CD4-positive, alpha-beta T cell (primary cell): ENCODE results near the gene KCND3. TPM values are rescaled to one million over a fixed set of nuclear protein-coding genes. Genes with fewer than 3 reads are reported as not detected.

Experiments used
- ATAC-seq: fragments of 200-7000 bp; cut with Tn5 transposase; one replicate; pipeline ENCODE4 v1.10.0; 2022; ENCODE audit warnings: mild to moderate bottlenecking; ENCODE audit not compliant: poor library complexity
- CTCF ChIA-PET: fragments of 350-600 bp; sonication (Branson Sonifier 250); formaldehyde crosslinking; loops from one replicate; lab custom pipeline; 2021; ENCODE audit warnings: antibody characterized with exemption, inconsistent platforms; lab: Charles Lee
- POLR2A ChIA-PET: fragments of 350-600 bp; sonication (Branson Sonifier 250); formaldehyde crosslinking; loops from one replicate; lab custom pipeline; 2021; ENCODE audit warnings: antibody characterized with exemption, inconsistent platforms; lab: Charles Lee
- DNase-seq, 14 experiments: peaks; one replicate each; pipeline ENCODE4 v3.0.0-alpha.2; 2013 to 2020; ENCODE audit warnings: mixed read lengths in 2 of 14
- H3K27ac ChIP-seq, 2 donors: one replicate each; pipeline versions ENCODE4 v1.5.1 to v1.7.0; 2013; ENCODE audit warnings: low read length in 2 of 2, low read depth in 1 of 2, mild to moderate bottlenecking in 1 of 2
- H3K27me3 ChIP-seq, 2 experiments: 1 replicate in 1 of 2; 2 replicates in 1 of 2; pipeline versions ENCODE4 v1.6.1 to v1.7.0; 2013; ENCODE audit warnings: low read length in 2 of 2, control low read depth in 1 of 2, mild to moderate bottlenecking in 1 of 2, moderate library complexity in 1 of 2; ENCODE audit not compliant: insufficient read depth in 2 of 2, control insufficient read depth in 1 of 2
- H3K36me3 ChIP-seq: one replicate; pipeline ENCODE4 v1.6.1; 2013; ENCODE audit warnings: low read length, control low read depth; ENCODE audit not compliant: insufficient read depth
- H3K4me1 ChIP-seq: one replicate; pipeline ENCODE4 v1.6.1; 2013; ENCODE audit warnings: low read length, control low read depth; ENCODE audit not compliant: insufficient read depth
- H3K4me3 ChIP-seq: one replicate; pipeline ENCODE4 v1.5.1; 2013; ENCODE audit warnings: mild to moderate bottlenecking, low read length, moderate library complexity
- H3K9me3 ChIP-seq, 2 experiments: 1 replicate in 1 of 2; 2 replicates in 1 of 2; pipeline versions ENCODE4 v1.6.1 to v1.7.0; 2013; ENCODE audit warnings: low read length in 2 of 2, mild to moderate bottlenecking in 2 of 2, control low read depth in 1 of 2, moderate library complexity in 1 of 2; ENCODE audit not compliant: control insufficient read depth in 1 of 2, insufficient read depth in 1 of 2
- H3K27ac Mint-ChIP-seq: one replicate; pipeline ENCODE4 v1.8.0; 2020; ENCODE audit warnings: mixed read lengths
- H3K27me3 Mint-ChIP-seq: one replicate; pipeline ENCODE4 v1.8.0; 2021; ENCODE audit warnings: mixed read lengths
- H3K36me3 Mint-ChIP-seq: one replicate; pipeline ENCODE4 v1.8.0; 2021; ENCODE audit warnings: low read depth, mixed read lengths
- H3K4me1 Mint-ChIP-seq: one replicate; pipeline ENCODE4 v1.8.0; 2021; ENCODE audit warnings: low read depth, mixed read lengths
- H3K4me3 Mint-ChIP-seq: one replicate; pipeline ENCODE4 v1.8.0; 2020; ENCODE audit warnings: mild to moderate bottlenecking, mixed read lengths
- H3K9me3 Mint-ChIP-seq: one replicate; pipeline ENCODE4 v1.8.0; 2020; ENCODE audit warnings: mixed read lengths
- intact Hi-C, 2 experiments: fragments of 100-400 bp; cut with DNase I in 1 of 2; cut with micrococcal nuclease in 1 of 2; formaldehyde crosslinking; loops; one replicate each; pipeline versions ENCODE4 v1.15.1 to v1.9.0; 2023 to 2025; cut with DNase I, micrococcal nuclease
- total RNA-seq, 174 experiments: library from RNA in 2 of 174; stranded (reverse) in 2 of 174; gene quantifications; one replicate each; pipeline ENCODE4 v1.2.3 and lab custom pipeline; 2021 to 2026
- TF ChIP-seq, protein P1 (sequence below): fragments of 200-600 bp; IDR thresholded peaks from one replicate; pipeline ENCODE4 v1.8.0; 2022; ENCODE audit warnings: antibody characterized with exemption, mild to moderate bottlenecking

The KCND3 gene
- total RNA-seq, 2 experiments from 2014 or later = 0.05 TPM; not detected in 1

DNA sequence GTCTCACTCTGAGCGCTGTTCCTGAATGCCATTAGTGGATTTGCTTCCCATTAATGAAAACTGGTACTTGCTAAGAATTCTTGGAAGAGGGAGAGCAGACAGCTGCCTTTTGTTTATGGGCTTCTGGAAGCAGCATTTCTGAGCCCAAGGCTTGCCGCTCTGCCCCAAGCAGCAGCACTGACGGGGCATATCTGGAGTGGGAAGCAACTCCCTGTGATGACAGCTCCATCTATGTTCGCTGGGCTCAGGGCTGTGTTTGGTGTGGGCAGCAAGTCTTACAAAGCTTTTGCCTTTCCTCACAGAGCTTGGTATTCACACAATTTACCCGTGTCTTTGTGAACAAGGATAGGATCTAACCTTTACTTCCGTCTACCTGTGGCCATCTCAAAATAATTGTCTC is 161.5 kb downstream of the KCND3 start:
- Mint-ChIP-seq H3K4me3 (no peak overlapping the region), H3K9me3 (peaks cover 4% of the 10 kb centered on the region), H3K27ac (no peak overlapping the region), H3K36me3 (no peaks in the 10 kb centered on the region), H3K27me3 (peaks cover 59% of the 10 kb centered on the region), H3K4me1 (no peaks in the 10 kb centered on the region)
- ChIA-PET POLR2A (no interaction called here), CTCF (no interaction called here)
- H3K27me3 ChIP-seq = peaks cover 16 to 18% of the 10 kb centered on the region in 2 experiments
- no peaks in the 10 kb centered on the region for H3K36me3 ChIP-seq
- no peak for ATAC-seq
- H3K4me1 ChIP-seq = no peaks in the 10 kb centered on the region
- H3K4me3 ChIP-seq = no peak overlapping the region
- H3K9me3 ChIP-seq = no peaks in the 10 kb centered on the region
- TF ChIP-seq, protein P1, sequence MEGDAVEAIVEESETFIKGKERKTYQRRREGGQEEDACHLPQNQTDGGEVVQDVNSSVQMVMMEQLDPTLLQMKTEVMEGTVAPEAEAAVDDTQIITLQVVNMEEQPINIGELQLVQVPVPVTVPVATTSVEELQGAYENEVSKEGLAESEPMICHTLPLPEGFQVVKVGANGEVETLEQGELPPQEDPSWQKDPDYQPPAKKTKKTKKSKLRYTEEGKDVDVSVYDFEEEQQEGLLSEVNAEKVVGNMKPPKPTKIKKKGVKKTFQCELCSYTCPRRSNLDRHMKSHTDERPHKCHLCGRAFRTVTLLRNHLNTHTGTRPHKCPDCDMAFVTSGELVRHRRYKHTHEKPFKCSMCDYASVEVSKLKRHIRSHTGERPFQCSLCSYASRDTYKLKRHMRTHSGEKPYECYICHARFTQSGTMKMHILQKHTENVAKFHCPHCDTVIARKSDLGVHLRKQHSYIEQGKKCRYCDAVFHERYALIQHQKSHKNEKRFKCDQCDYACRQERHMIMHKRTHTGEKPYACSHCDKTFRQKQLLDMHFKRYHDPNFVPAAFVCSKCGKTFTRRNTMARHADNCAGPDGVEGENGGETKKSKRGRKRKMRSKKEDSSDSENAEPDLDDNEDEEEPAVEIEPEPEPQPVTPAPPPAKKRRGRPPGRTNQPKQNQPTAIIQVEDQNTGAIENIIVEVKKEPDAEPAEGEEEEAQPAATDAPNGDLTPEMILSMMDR = no peak
- H3K27ac ChIP-seq = no peak overlapping the region
- intact Hi-C loops = no loop called here
- DNase-seq = no peak

GRCh38 chr1:111826278-111826677 is 163.2 kb downstream of the KCND3 start:
- H3K4me3 Mint-ChIP-seq = no peak overlapping the region
- H3K4me1 ChIP-seq = no peaks in the 10 kb centered on the region
- peaks cover 4% of the 10 kb centered on the region for H3K9me3 Mint-ChIP-seq
- peaks cover 15% of the 10 kb centered on the region in 2 experiments for H3K27me3 ChIP-seq
- ChIA-PET CTCF (interaction anchor here (0.7 kb wide), 1 partner anchor 17 kb away, joined by 3 read pairs; no protein-coding TSS in a partner anchor), POLR2A (no interaction called here)
- TF ChIP-seq, protein P1 = no peak
- no peak overlapping the region for H3K27ac Mint-ChIP-seq
- ATAC-seq (no peak), DNase-seq (no peak)
- peaks cover 0 to 4% of the 10 kb centered on the region in 2 experiments for H3K9me3 ChIP-seq
- no peaks in the 10 kb centered on the region for H3K36me3 Mint-ChIP-seq
- intact Hi-C loops = no loop called here
- no peak overlapping the region for H3K27ac ChIP-seq
- no peaks in the 10 kb centered on the region for H3K4me1 Mint-ChIP-seq
- no peak overlapping the region for H3K4me3 ChIP-seq
- no peaks in the 10 kb centered on the region for H3K36me3 ChIP-seq
- H3K27me3 Mint-ChIP-seq = peaks cover 54% of the 10 kb centered on the region

GRCh38 chr1:111825217-111825616 is 164.3 kb downstream of the KCND3 start:
- intact Hi-C loops = no loop called here
- Mint-ChIP-seq H3K4me1 (no peaks in the 10 kb centered on the region), H3K4me3 (no peak overlapping the region), H3K27me3 (peaks cover 56% of the 10 kb centered on the region), H3K9me3 (peaks cover 4% of the 10 kb centered on the region), H3K27ac (no peak overlapping the region), H3K36me3 (no peaks in the 10 kb centered on the region)
- peaks cover 13 to 14% of the 10 kb centered on the region in 2 experiments for H3K27me3 ChIP-seq
- H3K4me1 ChIP-seq = no peaks in the 10 kb centered on the region
- TF ChIP-seq, protein P1 = no peak
- ChIA-PET CTCF (no interaction called here), POLR2A (no interaction called here)
- H3K4me3 ChIP-seq = no peak overlapping the region
- no peak overlapping the region for H3K27ac ChIP-seq
- peaks cover 0 to 5% of the 10 kb centered on the region in 2 experiments for H3K9me3 ChIP-seq
- ATAC-seq (no peak), DNase-seq (no peak)
- H3K36me3 ChIP-seq = no peaks in the 10 kb centered on the region
